GM21515 (cell line): ENCODE measurements around the gene CHAC1.
"Not testable (repeated sequence)": the region's sequence is repeated elsewhere in the genome, so short reads cannot be mapped to it uniquely, and the experiment has no call there.

Experiments used
- ATAC-seq: cut with Tn5 transposase; IDR thresholded peaks from one replicate; pipeline ENCODE4 v1.9.1; 2021; ENCODE audit not compliant: unreplicated experiment

Gene CHAC1

GRCh38 chr15:40955930-40956540, 2.8 kb downstream of the CHAC1 start:
- no peak for ATAC-seq

DNA sequence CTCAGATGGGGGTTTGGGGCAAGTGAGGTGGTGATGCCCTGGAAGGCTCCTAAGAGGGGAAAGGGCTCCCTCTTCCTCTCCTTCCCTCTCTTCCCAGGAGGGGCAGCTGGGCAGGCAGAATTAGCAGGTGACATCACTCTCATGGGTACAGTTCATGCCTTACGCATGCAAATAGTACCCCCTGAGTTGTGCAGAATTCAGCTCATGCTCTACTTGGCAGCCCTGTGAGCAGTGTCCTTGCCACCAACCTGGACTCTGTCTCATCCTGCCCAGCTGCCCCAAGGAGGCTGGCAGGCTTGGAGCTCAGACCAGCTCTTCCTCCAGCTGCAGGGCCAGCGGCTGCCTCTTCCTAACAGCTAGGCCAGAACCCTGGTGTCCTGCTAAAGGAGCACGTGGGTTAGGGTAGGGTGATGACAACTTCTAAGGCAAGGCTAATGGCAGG, 3.3 kb downstream of the CHAC1 start:
- ATAC-seq: no peak

DNA sequence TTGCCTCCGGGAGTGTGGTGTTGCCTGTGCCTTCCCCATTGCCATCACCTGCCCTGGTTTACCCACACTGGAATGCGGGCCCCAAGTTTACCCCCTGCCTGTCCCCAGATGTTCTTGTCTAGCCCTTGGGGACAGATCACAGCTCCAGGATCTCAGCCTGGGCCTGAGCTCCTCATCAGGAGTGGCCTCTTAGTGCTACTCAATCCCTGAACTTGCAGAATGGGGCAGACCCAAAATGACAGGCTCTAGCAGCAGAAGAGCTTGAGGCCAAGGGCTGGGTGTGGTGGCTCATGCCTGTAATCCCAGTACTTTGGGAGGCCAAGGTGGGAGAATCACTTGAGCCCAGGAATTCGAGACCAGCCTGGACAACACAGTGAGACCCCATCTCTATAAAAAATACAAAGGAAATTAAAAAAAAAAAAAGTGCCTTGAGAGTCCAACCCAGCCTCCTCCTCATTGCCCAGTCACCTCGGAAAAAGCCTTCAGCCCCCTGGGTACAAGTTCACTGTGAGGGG, 3.8 kb downstream of the CHAC1 start:
- no peak for ATAC-seq

DNA sequence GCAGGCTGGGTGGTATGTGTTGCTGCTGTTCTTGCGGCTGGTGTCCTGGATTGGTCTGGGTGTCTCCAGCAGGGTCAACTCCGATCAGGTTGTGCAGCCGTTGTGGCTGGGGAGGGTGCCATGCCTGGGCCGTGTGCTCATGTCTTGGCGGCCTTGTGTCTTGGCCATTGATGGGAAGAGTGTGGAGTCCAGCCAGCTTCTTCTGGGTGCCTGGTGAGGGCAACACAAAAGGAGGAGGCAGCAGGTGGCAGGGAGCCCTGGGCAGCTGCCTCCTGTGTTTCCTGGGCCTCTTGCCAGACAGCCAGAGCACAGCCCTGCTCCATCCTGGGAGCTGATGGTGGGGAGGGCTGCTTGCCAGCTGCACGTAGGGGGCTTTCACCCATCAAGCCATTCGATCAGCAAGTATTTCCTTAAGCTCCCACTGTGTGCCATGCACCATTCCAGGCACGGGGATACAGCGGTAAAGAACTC, 4.3 kb downstream of the CHAC1 start:
- ATAC-seq: no peak

DNA sequence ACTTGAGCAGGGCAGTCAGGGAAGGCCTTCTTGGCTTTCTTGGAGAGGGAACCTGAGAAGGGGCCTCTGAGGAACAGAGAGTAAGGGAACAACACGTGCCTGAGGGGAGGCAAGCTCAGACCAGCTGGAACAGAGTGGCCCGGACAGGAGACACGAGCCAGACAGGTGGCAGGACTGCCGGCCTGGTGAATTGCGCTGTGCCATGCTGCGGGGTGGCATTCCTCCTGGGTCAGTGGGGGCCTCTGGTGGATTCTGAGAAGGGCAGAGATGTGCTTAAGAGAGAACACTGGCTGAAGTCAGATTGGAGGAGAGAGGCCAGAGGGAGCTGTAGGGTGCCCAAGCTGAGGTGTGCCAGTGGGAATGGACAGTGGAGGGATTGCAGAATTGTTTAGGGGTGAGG, 4.9 kb downstream of the CHAC1 start:
- no peak for ATAC-seq

- ATAC-seq: no peak
Observed at GRCh38 chr15:40958723-40959122, 5.5 kb downstream of the CHAC1 start.

DNA sequence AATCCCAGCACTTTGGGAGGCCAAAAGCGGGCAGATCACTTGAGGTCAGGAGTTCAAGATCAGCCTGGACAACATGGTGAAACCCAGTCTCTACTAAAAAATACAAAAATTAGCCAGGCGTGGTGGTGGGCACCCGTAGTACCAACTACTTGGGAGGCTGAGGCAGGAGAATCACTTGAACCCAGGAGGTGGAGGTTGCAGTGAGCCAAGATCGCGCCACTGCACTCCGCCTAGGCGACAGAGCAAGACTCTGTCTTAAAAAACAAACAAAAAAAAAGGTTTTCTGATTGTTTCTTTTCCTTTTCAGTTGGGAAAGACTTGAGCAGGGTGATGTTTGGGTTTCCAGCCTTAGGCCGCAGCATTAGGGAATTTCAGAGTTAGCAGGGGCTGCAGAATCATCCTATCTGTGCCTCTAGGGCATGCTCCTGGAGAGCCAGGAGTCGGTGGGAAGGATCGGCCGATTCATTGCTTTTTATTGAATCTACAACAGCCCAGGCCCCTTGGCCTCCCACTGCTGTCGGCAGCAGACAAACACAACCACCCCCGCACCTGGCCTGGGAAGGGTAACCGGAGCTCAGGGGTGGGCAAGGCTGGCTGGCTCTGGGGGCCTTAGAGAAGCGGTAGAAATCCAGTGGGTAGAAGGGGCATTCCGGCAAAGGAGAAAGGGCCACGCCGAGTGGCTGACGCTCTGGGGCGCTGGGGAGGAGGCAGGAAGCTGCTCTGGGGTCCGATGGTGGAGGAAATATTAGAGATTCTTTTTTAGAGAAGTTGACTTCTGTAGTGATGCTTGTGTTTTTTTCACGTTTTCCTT, 6.3 kb downstream of the CHAC1 start:
- ATAC-seq: no peak

- ATAC-seq: no peak
Observed at GRCh38 chr15:40960151-40960885, 7.0 kb downstream of the CHAC1 start.

GRCh38 chr15:40960925-40961324, 7.7 kb downstream of the CHAC1 start:
- no peak for ATAC-seq

DNA sequence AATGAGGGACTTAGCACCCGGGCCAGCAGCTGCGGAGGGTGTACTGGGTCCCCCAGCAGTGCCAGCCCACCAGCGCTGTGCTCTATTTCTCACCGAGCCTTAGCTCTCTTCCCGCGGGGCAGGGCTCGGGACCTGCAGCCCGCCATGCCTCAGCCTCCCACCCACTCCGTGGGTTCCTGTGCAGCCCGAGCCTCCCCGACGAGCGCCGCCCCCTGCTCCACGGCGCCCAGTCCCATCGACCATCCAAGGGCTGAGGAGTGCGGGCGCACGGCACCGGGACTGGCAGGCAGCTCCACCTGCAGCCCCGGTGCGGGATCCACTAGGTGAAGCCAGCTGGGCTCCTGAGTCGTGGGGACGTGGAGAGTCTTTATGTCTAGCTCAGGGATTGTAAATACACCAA, 8.5 kb downstream of the CHAC1 start:
- not testable (repeated sequence) for ATAC-seq

- ATAC-seq: not testable (repeated sequence)
Observed at GRCh38 chr15:40962317-40962716, 9.0 kb downstream of the CHAC1 start.

DNA sequence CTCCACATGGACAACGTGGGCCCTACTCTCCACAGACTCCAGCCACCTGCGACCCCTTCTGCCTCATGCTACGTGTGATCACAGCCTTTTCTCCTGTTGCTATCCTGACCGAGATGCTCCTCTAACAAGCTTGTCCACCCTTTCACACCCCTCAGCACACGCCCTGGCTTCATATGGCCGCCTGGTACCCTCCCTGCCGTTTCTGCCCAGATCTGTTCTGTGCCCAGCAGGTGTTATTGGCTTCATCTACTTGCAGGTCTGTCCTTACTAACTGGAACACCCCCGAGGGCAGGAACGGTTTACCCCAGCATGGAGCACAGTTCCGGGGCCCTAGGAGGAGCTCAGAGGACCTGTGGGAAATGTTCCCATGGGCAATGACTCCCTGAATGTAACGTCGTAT, 9.9 kb downstream of the CHAC1 start:
- ATAC-seq: no peak

DNA sequence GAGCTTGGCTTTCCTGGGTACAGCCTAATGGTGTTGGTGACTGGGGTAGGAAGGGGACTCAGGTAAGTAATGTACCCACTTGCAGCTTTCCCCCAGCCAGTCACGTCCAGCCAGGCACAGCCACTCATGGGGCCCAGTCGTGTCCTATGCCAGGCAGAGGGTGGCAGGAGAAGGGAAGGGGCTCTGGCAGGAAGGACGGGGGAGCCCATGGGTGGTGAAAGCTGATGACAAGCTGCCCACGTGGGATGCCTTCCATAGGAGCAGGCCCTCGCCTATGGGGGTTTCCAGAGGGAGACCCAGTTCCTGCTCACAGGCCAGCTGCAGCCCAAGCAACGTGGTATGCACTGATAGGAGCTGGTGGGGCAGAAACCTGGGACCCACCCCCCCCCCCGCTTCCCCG, 10.7 kb downstream of the CHAC1 start:
- no peak for ATAC-seq

- ATAC-seq: no peak
Observed at GRCh38 chr15:40964634-40965033, 11.4 kb downstream of the CHAC1 start.

DNA sequence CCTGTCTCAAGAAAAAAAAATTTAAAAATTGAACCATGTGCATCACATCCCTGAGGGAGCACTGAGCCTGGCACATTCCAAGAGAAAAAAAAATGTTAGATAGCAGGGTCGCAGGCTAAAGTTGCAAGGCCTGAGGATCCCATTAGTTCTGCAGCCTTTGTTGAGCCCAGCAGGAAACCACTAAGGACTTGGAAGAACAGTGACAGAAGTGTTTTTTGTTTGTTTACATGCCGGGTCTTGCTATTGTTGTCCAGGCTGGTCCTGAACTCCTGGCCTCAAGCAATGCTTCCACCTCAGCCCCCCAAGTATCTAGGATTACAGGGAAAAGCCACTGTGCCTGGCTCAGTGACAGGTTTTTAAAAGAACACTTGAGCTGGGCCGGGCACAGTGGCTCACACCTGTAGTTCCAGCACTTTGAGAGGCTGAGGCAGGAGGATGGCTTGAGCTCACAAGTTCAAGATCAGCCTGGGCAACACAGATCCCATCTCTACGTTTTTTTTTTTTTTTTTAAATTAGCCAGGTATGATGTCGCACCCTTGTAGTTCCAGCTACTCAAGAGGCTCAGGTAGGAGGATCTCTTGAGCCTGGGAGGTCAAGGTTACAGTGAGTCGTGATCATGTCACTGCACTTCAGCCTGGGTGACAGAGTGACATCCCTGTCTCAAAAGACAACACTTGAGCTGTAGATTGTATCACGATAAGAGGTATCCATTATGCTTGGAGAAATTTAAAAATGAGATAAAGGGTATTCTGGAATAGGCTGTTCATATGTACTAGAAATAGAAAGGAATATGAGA, 15.2 kb downstream of the CHAC1 start:
- ATAC-seq: no peak

DNA sequence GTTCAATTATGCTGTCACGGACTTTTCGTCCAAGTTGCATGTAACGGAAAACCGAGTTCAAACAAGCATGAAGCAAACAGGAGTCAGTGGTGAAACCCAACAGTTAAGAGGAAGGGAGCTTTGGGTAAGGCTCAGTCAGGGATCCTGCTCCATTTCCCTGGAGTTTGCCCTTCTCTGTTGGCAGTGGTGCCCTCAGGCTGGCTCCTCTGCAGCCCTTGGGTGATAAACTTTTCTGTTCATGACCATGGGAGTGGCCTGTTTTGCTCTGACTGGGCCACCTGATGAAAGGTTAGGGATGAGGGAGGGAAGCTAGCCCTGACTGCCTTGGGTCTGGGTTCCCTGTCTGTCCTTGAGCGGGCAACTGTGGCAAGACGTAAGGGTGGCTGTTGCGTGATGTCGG, 16.1 kb downstream of the CHAC1 start:
- no peak for ATAC-seq

- no peak for ATAC-seq
Observed at GRCh38 chr15:40974879-40975278, 21.6 kb downstream of the CHAC1 start.

DNA sequence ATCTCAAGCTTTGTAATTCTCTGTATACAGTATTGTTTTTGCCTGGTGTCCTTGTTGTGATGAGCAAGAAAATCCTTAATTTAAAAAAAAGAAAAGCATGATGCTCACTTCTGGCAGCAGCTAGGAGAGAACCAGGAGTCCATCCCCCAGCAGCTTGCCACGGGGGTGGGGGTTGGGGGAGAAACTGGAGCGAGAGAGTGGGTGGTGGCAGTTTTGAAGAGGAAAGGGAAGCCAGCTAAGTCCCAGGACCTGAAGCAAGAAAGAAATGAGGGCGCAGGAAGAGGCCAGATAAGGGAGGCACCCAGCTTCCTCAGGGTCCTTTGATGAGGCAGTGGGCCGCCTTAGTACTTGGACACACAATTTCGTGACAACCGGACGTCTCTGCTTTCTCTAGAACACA, 23.5 kb downstream of the CHAC1 start:
- ATAC-seq: no peak

DNA sequence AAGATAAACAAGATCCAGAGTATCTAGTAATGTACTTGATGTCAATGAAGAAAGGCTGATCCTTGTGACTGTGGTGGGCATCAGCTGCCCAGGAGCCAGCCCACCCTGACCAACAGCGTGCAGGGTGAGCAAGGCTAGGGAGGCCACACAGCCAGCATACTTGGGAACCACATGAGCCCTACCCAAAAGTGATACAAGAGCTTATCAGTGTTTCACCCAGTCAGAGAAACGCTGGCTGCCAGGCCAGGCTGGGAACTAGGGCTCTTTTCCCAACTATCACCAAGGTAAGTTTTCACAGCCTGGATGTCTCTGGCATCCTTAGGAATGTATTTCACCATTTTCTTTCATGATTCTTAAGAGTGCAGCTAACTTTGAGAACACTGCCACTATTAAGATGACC, 24.9 kb downstream of the CHAC1 start:
- no peak for ATAC-seq

- ATAC-seq: no peak
Observed at GRCh38 chr15:40978562-40978961, 25.3 kb downstream of the CHAC1 start.

- no peak for ATAC-seq
Observed at GRCh38 chr15:40981186-40981585, 27.9 kb downstream of the CHAC1 start.
